Psoas muscle (tissue), 8 donors: Measurements from ENCODE around the gene BCAS3. TPM values are rescaled to one million over a fixed set of nuclear protein-coding genes. Genes with fewer than 3 reads are reported as not detected.

Experiments
- ATAC-seq, 4 donors: fragments of 200-7000 bp; cut with Tn5 transposase; one replicate each; pipeline ENCODE4 v1.9.1; 2020; ENCODE audit warnings: moderate library complexity in 3 of 4, mild to moderate bottlenecking in 2 of 4
- DNase-seq, 2 donors: peaks; one replicate each; pipeline ENCODE4 v3.0.0-alpha.2; 2020
- H3K27ac ChIP-seq: fragments of 200-600 bp; one replicate; pipeline ENCODE4 v1.8.0; 2022
- H3K27me3 ChIP-seq, 3 donors: fragments of 200-600 bp in 1 of 3; one replicate each; pipeline versions ENCODE4 v1.6.1 to v1.8.0; 2013 to 2022; ENCODE audit warnings: low read length in 2 of 3, mild to moderate bottlenecking in 2 of 3, moderate library complexity in 1 of 3; ENCODE audit not compliant: insufficient read depth in 3 of 3
- H3K36me3 ChIP-seq, 2 donors: fragments of 200-600 bp in 1 of 2; one replicate each; pipeline versions ENCODE4 v1.6.1 to v1.8.0; 2013 to 2022; ENCODE audit warnings: low read depth in 1 of 2, mild to moderate bottlenecking in 1 of 2, moderate library complexity in 1 of 2; ENCODE audit not compliant: insufficient read depth in 1 of 2
- H3K4me1 ChIP-seq: fragments of 200-600 bp; one replicate; pipeline ENCODE4 v1.8.0; 2022
- H3K4me3 ChIP-seq: fragments of 200-600 bp; one replicate; pipeline ENCODE4 v1.8.0; 2022; ENCODE audit warnings: mild to moderate bottlenecking
- H3K9me3 ChIP-seq: fragments of 200-600 bp; one replicate; pipeline ENCODE4 v1.8.0; 2022
- WGBS, 3 donors: extraction: QIAGEN DNeasy Blood & Tissue Kit; methylation state at CpG; one replicate each; pipeline versions ENCODE4 v1.1.6 to v1.1.7; 2013; 5-methylcytosine and 5-hydroxymethylcytosine counted together
- intact Hi-C, 2 donors: fragments of 100-400 bp; cut with DNase I; formaldehyde crosslinking; loops; one replicate each; pipeline versions ENCODE4 v1.11.0 to v1.14.2; 2022
- polyA plus RNA-seq, 3 donors: library from polyadenylated mRNA; stranded (reverse); fragments of 200-250 nt; gene quantifications; one replicate each; pipeline ENCODE4 v1.2.3, GENCODE V29; 2013
- total RNA-seq, 4 donors: library from RNA; stranded (reverse); fragmentation: NEBNext Ultra II Directional in 2 of 4; extraction: Animal tissue kit (Norgen Biotek cat#: 25700) in 2 of 4; gene quantifications; one replicate each; pipeline versions ENCODE4 v1.2.1 to v1.2.4, GENCODE V29; 2021 to 2023
- TF ChIP-seq, protein P1 (sequence below): fragments of 200-600 bp; IDR thresholded peaks from one replicate; pipeline ENCODE4 v1.8.0; 2022; ENCODE audit warnings: antibody characterized with exemption
- donor health status: healthy with polysubstance abuse.
- donor health status: DM: no; HTN: no; CAD: no; lungs with moderate emphysema.
- donor health status: Bipolar disorder and iron deficiency.
- donor health status: healthy.
- donor health status: DM: yes; HTN: yes; CAD: no.
- donor health status: DM: no; HTN: no; CAD: no.
- donor health status: DM: no; HTN: no; CAD: no.
- donor health status: DM: yes; HTN: yes; CAD: no.

Gene BCAS3
- total and polyA plus RNA-seq, 7 donors: 2.4 to 28.8 (median 15.0) TPM

DNA sequence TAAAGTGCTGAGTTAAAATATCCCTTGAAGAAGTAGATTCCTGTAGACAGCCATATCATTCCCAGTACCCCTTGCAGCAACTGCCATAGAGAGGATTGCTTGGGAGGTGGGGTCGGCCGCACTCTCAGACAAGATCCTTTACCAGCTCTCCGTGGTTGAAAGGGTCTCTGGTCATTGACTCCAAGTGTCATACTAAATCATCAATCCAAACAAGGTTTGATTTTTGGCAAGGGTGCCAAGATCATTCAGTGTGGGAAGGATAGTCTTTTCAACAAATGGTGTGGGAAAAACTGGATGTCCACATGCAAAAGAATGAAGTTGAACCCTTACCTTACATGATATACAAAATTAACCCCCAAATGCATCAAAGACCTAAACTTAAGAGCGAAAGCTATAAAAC, 743.8 kb downstream of the BCAS3 start:
- Histone ChIP-seq H3K27me3 (peaks cover 0 to 42% (median 6%) of the 10 kb centered on the region in 3 donors), H3K4me1 (no peaks in the 10 kb centered on the region), H3K4me3 (no peak overlapping the region), H3K9me3 (no peaks in the 10 kb centered on the region), H3K27ac (no peak overlapping the region), H3K36me3 (no peaks in the 10 kb centered on the region)
- ATAC-seq: no peak
- WGBS, 3 donors: 79 to 87% (median 79%) methylated on average over 4 of the region's 4 CpGs
- intact Hi-C loops: no loop called here
- no peak for DNase-seq
- TF ChIP-seq, protein P1, sequence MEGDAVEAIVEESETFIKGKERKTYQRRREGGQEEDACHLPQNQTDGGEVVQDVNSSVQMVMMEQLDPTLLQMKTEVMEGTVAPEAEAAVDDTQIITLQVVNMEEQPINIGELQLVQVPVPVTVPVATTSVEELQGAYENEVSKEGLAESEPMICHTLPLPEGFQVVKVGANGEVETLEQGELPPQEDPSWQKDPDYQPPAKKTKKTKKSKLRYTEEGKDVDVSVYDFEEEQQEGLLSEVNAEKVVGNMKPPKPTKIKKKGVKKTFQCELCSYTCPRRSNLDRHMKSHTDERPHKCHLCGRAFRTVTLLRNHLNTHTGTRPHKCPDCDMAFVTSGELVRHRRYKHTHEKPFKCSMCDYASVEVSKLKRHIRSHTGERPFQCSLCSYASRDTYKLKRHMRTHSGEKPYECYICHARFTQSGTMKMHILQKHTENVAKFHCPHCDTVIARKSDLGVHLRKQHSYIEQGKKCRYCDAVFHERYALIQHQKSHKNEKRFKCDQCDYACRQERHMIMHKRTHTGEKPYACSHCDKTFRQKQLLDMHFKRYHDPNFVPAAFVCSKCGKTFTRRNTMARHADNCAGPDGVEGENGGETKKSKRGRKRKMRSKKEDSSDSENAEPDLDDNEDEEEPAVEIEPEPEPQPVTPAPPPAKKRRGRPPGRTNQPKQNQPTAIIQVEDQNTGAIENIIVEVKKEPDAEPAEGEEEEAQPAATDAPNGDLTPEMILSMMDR: no peak

DNA sequence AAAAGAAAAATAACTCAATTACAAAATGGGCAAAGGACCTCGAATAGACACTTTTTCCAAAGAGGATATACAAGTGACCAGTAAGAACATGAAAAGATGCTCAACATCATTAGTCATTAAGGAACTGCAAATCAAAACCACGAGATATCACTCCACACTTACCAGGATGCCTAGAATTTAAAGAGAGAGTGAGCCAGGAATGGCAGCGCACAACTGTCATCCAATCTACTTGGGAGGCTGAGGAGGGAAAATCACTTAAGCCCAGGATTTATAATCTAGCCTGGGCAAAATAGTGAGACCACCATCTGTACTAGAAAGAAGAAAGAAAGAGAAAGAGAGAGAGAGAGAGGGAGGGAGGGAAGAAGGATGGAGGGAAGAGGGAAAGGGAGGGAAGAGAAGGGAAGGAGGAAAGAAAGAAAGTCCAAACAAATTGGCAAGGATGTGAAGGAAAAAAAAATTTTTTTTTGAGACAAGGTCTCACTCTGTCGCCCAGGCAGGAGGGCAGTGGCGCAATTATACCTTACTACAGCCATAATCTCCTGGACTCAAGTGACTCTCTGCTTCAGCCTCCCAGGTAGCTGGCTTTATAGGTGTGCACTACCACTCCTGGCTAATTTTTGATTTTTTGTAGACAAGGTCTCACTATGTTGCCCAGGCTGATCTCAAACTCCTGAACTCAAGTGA, 744.6 kb downstream of the BCAS3 start:
- WGBS, 3 donors: 57 to 64% (median 61%) methylated on average over 5 of the region's 5 CpGs
- Histone ChIP-seq H3K4me3 (no peak overlapping the region), H3K4me1 (no peaks in the 10 kb centered on the region), H3K27me3 (peaks cover 0 to 39% (median 6%) of the 10 kb centered on the region in 3 donors), H3K9me3 (no peaks in the 10 kb centered on the region), H3K36me3 (no peaks in the 10 kb centered on the region), H3K27ac (no peak overlapping the region)
- DNase-seq (no peak), ATAC-seq (no peak)
- intact Hi-C loops: no loop called here
- TF ChIP-seq, protein P1: no peak

DNA sequence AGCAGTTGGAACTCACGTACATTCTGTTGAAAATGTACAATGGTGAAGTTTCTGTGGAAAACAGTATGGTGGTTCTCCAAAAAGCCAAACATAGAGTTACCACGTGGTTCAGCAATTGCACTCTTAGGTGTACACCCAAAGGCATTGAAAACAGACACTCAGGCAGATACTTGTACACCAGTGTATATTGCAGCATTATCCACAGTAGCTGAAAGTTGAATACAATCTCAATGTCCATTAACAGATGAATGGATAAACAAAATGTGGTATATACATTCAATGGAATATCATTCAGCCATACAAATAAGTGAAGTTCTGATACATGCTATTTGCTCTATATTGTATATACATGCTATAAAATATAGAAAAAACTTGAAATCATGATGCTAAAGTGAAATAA, 745.2 kb downstream of the BCAS3 start:
- 38 to 54% (median 44%) methylated on average over 2 of the region's 2 CpGs for WGBS, 3 donors
- intact Hi-C loops: no loop called here
- H3K36me3 ChIP-seq: no peaks in the 10 kb centered on the region
- no peaks in the 10 kb centered on the region for H3K4me1 ChIP-seq
- no peaks in the 10 kb centered on the region for H3K9me3 ChIP-seq
- H3K4me3 ChIP-seq: no peak overlapping the region
- TF ChIP-seq, protein P1: no peak
- H3K27me3 ChIP-seq: peaks cover 0 to 39% (median 6%) of the 10 kb centered on the region in 3 donors
- DNase-seq (no peak), ATAC-seq (no peak)
- no peak overlapping the region for H3K27ac ChIP-seq

DNA sequence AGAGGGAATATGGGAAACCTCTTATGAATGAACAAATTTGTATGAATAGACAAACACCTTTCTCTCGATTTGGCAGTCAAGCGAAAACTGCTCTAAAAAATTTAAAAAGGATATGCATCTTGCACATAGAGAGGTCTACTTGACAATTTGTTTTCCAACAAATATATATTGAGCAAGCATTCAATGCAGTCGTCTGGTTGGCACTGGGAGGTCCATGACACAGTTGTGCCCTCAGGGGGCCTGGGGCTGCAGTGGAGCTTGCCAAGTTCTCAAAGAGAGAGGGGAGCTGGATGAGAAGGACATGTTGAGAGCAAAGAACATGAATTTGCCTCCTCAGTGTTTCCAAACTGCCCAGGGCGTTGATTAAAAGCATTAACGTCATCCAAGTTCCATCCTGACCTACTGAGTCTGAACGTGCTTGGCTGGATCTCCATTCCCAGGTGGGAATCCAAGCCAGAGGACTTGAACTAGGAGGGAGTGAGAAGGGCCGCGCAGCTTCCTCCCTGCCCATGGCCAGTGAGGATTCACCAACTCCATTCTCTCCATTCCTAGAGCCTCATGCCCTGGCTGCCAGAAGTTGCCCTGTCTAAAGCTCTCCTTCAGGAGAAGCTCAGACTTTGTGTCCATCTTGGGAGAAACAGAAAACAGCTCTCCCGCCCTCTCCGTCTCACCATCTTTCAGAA, 746.5 kb downstream of the BCAS3 start:
- Histone ChIP-seq H3K4me3 (no peak overlapping the region), H3K27ac (no peak overlapping the region), H3K9me3 (no peaks in the 10 kb centered on the region), H3K27me3 (peaks cover 0 to 39% (median 6%) of the 10 kb centered on the region in 3 donors), H3K4me1 (no peaks in the 10 kb centered on the region), H3K36me3 (no peaks in the 10 kb centered on the region)
- ATAC-seq: no peak
- TF ChIP-seq, protein P1: no peak
- DNase-seq: no peak
- WGBS, 3 donors: 80 to 81% (median 80%) methylated on average over 10 of the region's 10 CpGs
- intact Hi-C loops: no loop called here
